ENCODE results near the gene MMP24. TPM values are rescaled to one million over a fixed set of nuclear protein-coding genes. Genes with fewer than 3 reads are reported as not detected.

MMP24 gene
- total RNA-seq, 1 experiment from 2014 or later: 7.1 TPM

DNA sequence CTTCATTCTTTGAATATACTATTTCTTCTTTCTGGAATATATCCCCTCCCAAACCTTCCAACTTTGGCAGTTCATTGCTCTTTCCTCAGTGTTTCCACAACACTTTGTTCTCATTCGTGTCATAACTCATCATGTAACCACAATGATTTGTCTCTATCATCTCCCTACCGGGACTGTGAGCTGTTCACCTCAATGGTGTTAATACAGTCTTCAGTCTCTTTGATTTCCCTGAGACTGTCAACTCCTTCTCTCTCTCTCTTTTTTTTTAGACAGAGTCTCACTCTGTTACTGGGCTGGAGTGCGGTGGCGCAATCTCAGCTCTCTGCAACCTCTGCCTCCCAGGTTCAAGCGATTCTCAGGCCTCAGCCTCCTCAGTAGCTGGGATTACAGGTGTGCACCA is 2.5 kb upstream of the MMP24 start:
- Histone ChIP-seq H3K27ac (ENCODE audit: low read length) (no peak overlapping the region), H3K36me3 (ENCODE audit: control insufficient read depth, insufficient read depth, low read length) (no peaks in the 10 kb centered on the region), H3K4me3 (ENCODE audit: low read depth in 2 of 2, low read length in 2 of 2) (no peak overlapping the region), H3K9me3 (ENCODE audit: control insufficient read depth, insufficient read depth, low read depth, low read length) (no peaks in the 10 kb centered on the region), H3K4me1 (ENCODE audit: control insufficient read depth, insufficient read depth, low read length) (no peaks in the 10 kb centered on the region), H3K27me3 (ENCODE audit: control insufficient read depth, insufficient read depth, low read length) (peaks cover 17% of the 10 kb centered on the region)
- TF ChIP-seq, protein P1, sequence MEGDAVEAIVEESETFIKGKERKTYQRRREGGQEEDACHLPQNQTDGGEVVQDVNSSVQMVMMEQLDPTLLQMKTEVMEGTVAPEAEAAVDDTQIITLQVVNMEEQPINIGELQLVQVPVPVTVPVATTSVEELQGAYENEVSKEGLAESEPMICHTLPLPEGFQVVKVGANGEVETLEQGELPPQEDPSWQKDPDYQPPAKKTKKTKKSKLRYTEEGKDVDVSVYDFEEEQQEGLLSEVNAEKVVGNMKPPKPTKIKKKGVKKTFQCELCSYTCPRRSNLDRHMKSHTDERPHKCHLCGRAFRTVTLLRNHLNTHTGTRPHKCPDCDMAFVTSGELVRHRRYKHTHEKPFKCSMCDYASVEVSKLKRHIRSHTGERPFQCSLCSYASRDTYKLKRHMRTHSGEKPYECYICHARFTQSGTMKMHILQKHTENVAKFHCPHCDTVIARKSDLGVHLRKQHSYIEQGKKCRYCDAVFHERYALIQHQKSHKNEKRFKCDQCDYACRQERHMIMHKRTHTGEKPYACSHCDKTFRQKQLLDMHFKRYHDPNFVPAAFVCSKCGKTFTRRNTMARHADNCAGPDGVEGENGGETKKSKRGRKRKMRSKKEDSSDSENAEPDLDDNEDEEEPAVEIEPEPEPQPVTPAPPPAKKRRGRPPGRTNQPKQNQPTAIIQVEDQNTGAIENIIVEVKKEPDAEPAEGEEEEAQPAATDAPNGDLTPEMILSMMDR (IDR thresholded peaks at IDR 0.05): no peak
- TF ChIP-seq SIN3A (IDR thresholded peaks at IDR 0.05; ENCODE audit: borderline replicate concordance, insufficient read depth, low read depth, low read length): no peak
- no peak for TF ChIP-seq POLR2AphosphoS5 (IDR thresholded peaks at IDR 0.05; ENCODE audit: low read depth, low read length)
- TF ChIP-seq, protein P2, sequence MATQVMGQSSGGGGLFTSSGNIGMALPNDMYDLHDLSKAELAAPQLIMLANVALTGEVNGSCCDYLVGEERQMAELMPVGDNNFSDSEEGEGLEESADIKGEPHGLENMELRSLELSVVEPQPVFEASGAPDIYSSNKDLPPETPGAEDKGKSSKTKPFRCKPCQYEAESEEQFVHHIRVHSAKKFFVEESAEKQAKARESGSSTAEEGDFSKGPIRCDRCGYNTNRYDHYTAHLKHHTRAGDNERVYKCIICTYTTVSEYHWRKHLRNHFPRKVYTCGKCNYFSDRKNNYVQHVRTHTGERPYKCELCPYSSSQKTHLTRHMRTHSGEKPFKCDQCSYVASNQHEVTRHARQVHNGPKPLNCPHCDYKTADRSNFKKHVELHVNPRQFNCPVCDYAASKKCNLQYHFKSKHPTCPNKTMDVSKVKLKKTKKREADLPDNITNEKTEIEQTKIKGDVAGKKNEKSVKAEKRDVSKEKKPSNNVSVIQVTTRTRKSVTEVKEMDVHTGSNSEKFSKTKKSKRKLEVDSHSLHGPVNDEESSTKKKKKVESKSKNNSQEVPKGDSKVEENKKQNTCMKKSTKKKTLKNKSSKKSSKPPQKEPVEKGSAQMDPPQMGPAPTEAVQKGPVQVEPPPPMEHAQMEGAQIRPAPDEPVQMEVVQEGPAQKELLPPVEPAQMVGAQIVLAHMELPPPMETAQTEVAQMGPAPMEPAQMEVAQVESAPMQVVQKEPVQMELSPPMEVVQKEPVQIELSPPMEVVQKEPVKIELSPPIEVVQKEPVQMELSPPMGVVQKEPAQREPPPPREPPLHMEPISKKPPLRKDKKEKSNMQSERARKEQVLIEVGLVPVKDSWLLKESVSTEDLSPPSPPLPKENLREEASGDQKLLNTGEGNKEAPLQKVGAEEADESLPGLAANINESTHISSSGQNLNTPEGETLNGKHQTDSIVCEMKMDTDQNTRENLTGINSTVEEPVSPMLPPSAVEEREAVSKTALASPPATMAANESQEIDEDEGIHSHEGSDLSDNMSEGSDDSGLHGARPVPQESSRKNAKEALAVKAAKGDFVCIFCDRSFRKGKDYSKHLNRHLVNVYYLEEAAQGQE (IDR thresholded peaks at IDR 0.05; ENCODE audit: insufficient read depth in 1 of 2, low read depth in 2 of 2, low read length in 1 of 2): no peak
- TF ChIP-seq TCF7L2 (IDR thresholded peaks at IDR 0.05; ENCODE audit: low read depth, low read length): no peak
- intact Hi-C loops (cut with micrococcal nuclease; ENCODE audit: unreplicated experiment): no loop called here
- ChIA-PET CTCF (no interaction called here), POLR2A (interaction anchor here (0.6 kb wide), 1 partner anchor 653 kb away, joined by 3 read pairs; no protein-coding TSS in a partner anchor)
- no TSS peak for BruUV-seq (replicated peaks)
- no peak for DNase-seq (ENCODE audit: low read depth, low spot score)
- no peak for ATAC-seq
- in situ Hi-C loops (cut with HindIII; ENCODE audit: low pct_unique_long_range_greater_than_20kb, low sequenced_read_pairs): no loop called here

DNA sequence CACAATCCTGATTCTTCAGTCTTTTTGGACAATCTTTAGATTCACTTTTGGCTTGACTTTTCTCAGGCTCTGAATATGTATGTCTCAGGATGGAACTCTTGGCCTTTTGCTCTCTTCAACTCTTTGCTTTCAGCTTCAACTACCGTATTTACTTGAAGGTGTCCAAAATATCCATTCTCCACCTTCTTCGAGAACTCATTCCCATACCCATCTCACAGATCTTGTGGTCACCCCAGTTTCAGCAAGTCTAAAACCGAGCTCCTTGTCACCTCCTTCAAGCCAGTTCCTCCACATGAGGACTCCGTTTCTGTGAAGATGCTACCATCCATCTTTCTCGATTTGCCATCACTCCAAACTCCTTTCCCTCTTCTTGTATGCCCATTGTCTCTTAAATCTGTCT is 2.0 kb upstream of the MMP24 start:
- Histone ChIP-seq H3K9me3 (ENCODE audit: control insufficient read depth, insufficient read depth, low read depth, low read length) (no peaks in the 10 kb centered on the region), H3K4me1 (ENCODE audit: control insufficient read depth, insufficient read depth, low read length) (no peaks in the 10 kb centered on the region), H3K27me3 (ENCODE audit: control insufficient read depth, insufficient read depth, low read length) (peaks cover 17% of the 10 kb centered on the region), H3K4me3 (ENCODE audit: low read depth in 2 of 2, low read length in 2 of 2) (no peak overlapping the region), H3K36me3 (ENCODE audit: control insufficient read depth, insufficient read depth, low read length) (no peaks in the 10 kb centered on the region), H3K27ac (ENCODE audit: low read length) (no peak overlapping the region)
- ChIA-PET CTCF (no interaction called here), POLR2A (interaction anchor here (0.6 kb wide), 1 partner anchor 654 kb away, joined by 3 read pairs; no protein-coding TSS in a partner anchor)
- in situ Hi-C loops (cut with HindIII; ENCODE audit: low pct_unique_long_range_greater_than_20kb, low sequenced_read_pairs) (no loop called here), intact Hi-C loops (cut with micrococcal nuclease; ENCODE audit: unreplicated experiment) (no loop called here)
- DNase-seq (ENCODE audit: low read depth, low spot score) (no peak), ATAC-seq (no peak)
- TF ChIP-seq SIN3A (IDR thresholded peaks at IDR 0.05; ENCODE audit: borderline replicate concordance, insufficient read depth, low read depth, low read length) (no peak), POLR2AphosphoS5 (IDR thresholded peaks at IDR 0.05; ENCODE audit: low read depth, low read length) (no peak), TCF7L2 (IDR thresholded peaks at IDR 0.05; ENCODE audit: low read depth, low read length) (no peak)
- TF ChIP-seq, protein P1 (IDR thresholded peaks at IDR 0.05): no peak
- TF ChIP-seq, protein P2 (IDR thresholded peaks at IDR 0.05; ENCODE audit: insufficient read depth in 1 of 2, low read depth in 2 of 2, low read length in 1 of 2): no peak
- BruUV-seq (replicated peaks): no TSS peak

Data from Panc1 (cell line).